ENCODE measurements around the gene GABRG3.

The GABRG3 gene

GRCh38 chr15:27549746-27550145, 578.8 kb downstream of the GABRG3 start:
- ATAC-seq: no peak
- TF ChIP-seq CSDC2 (CRISPR knock-in tag; IDR thresholded peaks at IDR 0.05): no peak

- no peak for ATAC-seq
- TF ChIP-seq PATZ1 (CRISPR knock-in tag; IDR thresholded peaks at IDR 0.05; ENCODE audit: borderline replicate concordance) (no peak), ESRRG (CRISPR knock-in tag; IDR thresholded peaks at IDR 0.05) (no peak), RARB (CRISPR knock-in tag; IDR thresholded peaks at IDR 0.05) (no peak), ZFP3 (CRISPR knock-in tag; IDR thresholded peaks at IDR 0.05) (no peak), GLIS3 (CRISPR knock-in tag; IDR thresholded peaks at IDR 0.05) (no peak), SNAI2 (CRISPR knock-in tag; IDR thresholded peaks at IDR 0.05) (no peak), ISL1 (CRISPR knock-in tag; IDR thresholded peaks at IDR 0.05) (no peak), ZFP30 (CRISPR knock-in tag; IDR thresholded peaks at IDR 0.05) (no peak), ARNTL (CRISPR knock-in tag; IDR thresholded peaks at IDR 0.05; ENCODE audit: borderline replicate concordance, low read depth) (no peak), ZNF70 (CRISPR knock-in tag; IDR thresholded peaks at IDR 0.05) (no peak), CSDC2 (CRISPR knock-in tag; IDR thresholded peaks at IDR 0.05) (no peak), PPARA (CRISPR knock-in tag; IDR thresholded peaks at IDR 0.05; ENCODE audit: borderline replicate concordance) (no peak), ZNF565 (CRISPR knock-in tag; conservative IDR thresholded peaks at IDR 0.05; ENCODE audit: low read depth) (no peak), TCF4 (CRISPR knock-in tag; IDR thresholded peaks at IDR 0.05; ENCODE audit: borderline replicate concordance) (no peak), TOX (CRISPR knock-in tag; IDR thresholded peaks at IDR 0.05; ENCODE audit: borderline replicate concordance) (no peak)
- TF ChIP-seq, protein P1, sequence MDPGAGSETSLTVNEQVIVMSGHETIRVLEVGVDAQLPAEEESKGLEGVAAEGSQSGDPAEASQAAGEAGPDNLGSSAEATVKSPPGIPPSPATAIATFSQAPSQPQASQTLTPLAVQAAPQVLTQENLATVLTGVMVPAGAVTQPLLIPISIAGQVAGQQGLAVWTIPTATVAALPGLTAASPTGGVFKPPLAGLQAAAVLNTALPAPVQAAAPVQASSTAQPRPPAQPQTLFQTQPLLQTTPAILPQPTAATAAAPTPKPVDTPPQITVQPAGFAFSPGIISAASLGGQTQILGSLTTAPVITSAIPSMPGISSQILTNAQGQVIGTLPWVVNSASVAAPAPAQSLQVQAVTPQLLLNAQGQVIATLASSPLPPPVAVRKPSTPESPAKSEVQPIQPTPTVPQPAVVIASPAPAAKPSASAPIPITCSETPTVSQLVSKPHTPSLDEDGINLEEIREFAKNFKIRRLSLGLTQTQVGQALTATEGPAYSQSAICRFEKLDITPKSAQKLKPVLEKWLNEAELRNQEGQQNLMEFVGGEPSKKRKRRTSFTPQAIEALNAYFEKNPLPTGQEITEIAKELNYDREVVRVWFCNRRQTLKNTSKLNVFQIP (CRISPR knock-in tag; IDR thresholded peaks at IDR 0.05; ENCODE audit: borderline replicate concordance, low read depth): no peak
- TF ChIP-seq, protein P2, sequence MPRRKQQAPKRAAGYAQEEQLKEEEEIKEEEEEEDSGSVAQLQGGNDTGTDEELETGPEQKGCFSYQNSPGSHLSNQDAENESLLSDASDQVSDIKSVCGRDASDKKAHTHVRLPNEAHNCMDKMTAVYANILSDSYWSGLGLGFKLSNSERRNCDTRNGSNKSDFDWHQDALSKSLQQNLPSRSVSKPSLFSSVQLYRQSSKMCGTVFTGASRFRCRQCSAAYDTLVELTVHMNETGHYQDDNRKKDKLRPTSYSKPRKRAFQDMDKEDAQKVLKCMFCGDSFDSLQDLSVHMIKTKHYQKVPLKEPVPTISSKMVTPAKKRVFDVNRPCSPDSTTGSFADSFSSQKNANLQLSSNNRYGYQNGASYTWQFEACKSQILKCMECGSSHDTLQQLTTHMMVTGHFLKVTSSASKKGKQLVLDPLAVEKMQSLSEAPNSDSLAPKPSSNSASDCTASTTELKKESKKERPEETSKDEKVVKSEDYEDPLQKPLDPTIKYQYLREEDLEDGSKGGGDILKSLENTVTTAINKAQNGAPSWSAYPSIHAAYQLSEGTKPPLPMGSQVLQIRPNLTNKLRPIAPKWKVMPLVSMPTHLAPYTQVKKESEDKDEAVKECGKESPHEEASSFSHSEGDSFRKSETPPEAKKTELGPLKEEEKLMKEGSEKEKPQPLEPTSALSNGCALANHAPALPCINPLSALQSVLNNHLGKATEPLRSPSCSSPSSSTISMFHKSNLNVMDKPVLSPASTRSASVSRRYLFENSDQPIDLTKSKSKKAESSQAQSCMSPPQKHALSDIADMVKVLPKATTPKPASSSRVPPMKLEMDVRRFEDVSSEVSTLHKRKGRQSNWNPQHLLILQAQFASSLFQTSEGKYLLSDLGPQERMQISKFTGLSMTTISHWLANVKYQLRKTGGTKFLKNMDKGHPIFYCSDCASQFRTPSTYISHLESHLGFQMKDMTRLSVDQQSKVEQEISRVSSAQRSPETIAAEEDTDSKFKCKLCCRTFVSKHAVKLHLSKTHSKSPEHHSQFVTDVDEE (CRISPR knock-in tag; IDR thresholded peaks at IDR 0.05): no peak
Measured at GRCh38 chr15:27550635-27551034, 579.7 kb downstream of the GABRG3 start.

DNA sequence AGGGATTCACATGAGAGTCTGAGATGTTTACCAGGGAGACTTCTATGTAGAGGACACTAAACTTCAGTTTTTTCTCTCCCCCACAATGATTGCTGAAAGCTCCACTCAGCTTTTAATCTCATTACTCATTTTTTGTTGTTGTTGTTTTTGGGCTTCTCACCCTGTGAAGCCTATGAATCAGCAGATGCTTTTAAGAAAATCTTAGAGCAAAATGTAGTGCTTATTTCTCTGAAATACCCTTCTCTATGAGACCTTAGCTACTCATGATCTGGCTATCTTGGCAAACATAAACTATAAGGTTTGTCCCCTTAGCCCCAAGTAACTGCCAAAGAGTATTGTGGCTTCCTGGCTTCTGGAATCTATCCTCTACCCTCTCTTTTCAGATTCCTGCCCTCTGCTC, 590.8 kb downstream of the GABRG3 start:
- ATAC-seq: no peak
- no peak for TF ChIP-seq CSDC2 (CRISPR knock-in tag; IDR thresholded peaks at IDR 0.05)

GRCh38 chr15:27563765-27564370, 592.9 kb downstream of the GABRG3 start:
- ATAC-seq: no peak
- no peak for TF ChIP-seq ZNF565 (CRISPR knock-in tag; conservative IDR thresholded peaks at IDR 0.05; ENCODE audit: low read depth)
- no peak for TF ChIP-seq ZFP3 (CRISPR knock-in tag; IDR thresholded peaks at IDR 0.05)
- TF ChIP-seq TCF4 (CRISPR knock-in tag; IDR thresholded peaks at IDR 0.05; ENCODE audit: borderline replicate concordance): no peak

GRCh38 chr15:27564656-27565055, 593.7 kb downstream of the GABRG3 start:
- TF ChIP-seq TOX (CRISPR knock-in tag; IDR thresholded peaks at IDR 0.05; ENCODE audit: borderline replicate concordance): no peak
- TF ChIP-seq PPARA (CRISPR knock-in tag; IDR thresholded peaks at IDR 0.05; ENCODE audit: borderline replicate concordance): no peak
- TF ChIP-seq, protein P3, sequence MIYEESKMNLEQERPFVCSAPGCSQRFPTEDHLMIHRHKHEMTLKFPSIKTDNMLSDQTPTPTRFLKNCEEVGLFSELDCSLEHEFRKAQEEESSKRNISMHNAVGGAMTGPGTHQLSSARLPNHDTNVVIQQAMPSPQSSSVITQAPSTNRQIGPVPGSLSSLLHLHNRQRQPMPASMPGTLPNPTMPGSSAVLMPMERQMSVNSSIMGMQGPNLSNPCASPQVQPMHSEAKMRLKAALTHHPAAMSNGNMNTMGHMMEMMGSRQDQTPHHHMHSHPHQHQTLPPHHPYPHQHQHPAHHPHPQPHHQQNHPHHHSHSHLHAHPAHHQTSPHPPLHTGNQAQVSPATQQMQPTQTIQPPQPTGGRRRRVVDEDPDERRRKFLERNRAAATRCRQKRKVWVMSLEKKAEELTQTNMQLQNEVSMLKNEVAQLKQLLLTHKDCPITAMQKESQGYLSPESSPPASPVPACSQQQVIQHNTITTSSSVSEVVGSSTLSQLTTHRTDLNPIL (CRISPR knock-in tag; IDR thresholded peaks at IDR 0.05; ENCODE audit: low read depth): no peak
- no peak for TF ChIP-seq ZFP3 (CRISPR knock-in tag; IDR thresholded peaks at IDR 0.05)
- TF ChIP-seq SNAI2 (CRISPR knock-in tag; IDR thresholded peaks at IDR 0.05): no peak
- TF ChIP-seq ISL1 (CRISPR knock-in tag; IDR thresholded peaks at IDR 0.05): no peak
- no peak for TF ChIP-seq CSDC2 (CRISPR knock-in tag; IDR thresholded peaks at IDR 0.05)
- TF ChIP-seq, protein P2 (CRISPR knock-in tag; IDR thresholded peaks at IDR 0.05): no peak
- TF ChIP-seq, protein P1 (CRISPR knock-in tag; IDR thresholded peaks at IDR 0.05; ENCODE audit: borderline replicate concordance, low read depth): no peak
- TF ChIP-seq TCF4 (CRISPR knock-in tag; IDR thresholded peaks at IDR 0.05; ENCODE audit: borderline replicate concordance): no peak
- TF ChIP-seq OSR1 (CRISPR knock-in tag; IDR thresholded peaks at IDR 0.05): no peak
- no peak for ATAC-seq

All from SK-N-SH treated with all-trans-retinoic acid at 6 μM for 48 hours (cell line).